Lower leg skin (tissue), 3 donors: ENCODE results near the gene GOLGA7B.

Experiments
- POLR2A ChIP-seq, 2 donors: fragments of 450-650 bp; IDR thresholded peaks; one replicate each; pipeline ENCODE4 v1.6.1; 2016 to 2017; ENCODE audit warnings: antibody characterized with exemption in 2 of 2, mild to moderate bottlenecking in 1 of 2, moderate library complexity in 1 of 2
- TF ChIP-seq, protein P1 (sequence below), 3 donors: fragments of 450-650 bp; IDR thresholded peaks; one replicate each; pipeline ENCODE4 v1.5.1; 2016; ENCODE audit warnings: antibody characterized with exemption in 3 of 3, mild to moderate bottlenecking in 3 of 3, moderate library complexity in 2 of 3

GRCh38 chr10:97868134-97868685, 18.6 kb downstream of the GOLGA7B start:
- TF ChIP-seq POLR2A (IDR thresholded peaks at IDR 0.05), result no peak
- TF ChIP-seq, protein P1, sequence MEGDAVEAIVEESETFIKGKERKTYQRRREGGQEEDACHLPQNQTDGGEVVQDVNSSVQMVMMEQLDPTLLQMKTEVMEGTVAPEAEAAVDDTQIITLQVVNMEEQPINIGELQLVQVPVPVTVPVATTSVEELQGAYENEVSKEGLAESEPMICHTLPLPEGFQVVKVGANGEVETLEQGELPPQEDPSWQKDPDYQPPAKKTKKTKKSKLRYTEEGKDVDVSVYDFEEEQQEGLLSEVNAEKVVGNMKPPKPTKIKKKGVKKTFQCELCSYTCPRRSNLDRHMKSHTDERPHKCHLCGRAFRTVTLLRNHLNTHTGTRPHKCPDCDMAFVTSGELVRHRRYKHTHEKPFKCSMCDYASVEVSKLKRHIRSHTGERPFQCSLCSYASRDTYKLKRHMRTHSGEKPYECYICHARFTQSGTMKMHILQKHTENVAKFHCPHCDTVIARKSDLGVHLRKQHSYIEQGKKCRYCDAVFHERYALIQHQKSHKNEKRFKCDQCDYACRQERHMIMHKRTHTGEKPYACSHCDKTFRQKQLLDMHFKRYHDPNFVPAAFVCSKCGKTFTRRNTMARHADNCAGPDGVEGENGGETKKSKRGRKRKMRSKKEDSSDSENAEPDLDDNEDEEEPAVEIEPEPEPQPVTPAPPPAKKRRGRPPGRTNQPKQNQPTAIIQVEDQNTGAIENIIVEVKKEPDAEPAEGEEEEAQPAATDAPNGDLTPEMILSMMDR (IDR thresholded peaks at IDR 0.05), result no peak
